WTC11 (cell line): Measurements from ENCODE around the gene SLC24A4. TPM values are rescaled to one million over a fixed set of nuclear protein-coding genes. Genes with fewer than 3 reads are reported as not detected.

ENCODE experiments used
- ATAC-seq: fragments of 200-7000 bp; cut with Tn5 transposase; 2 replicates; pipeline ENCODE4 v1.10.0; 2021; ENCODE audit warnings: mild to moderate bottlenecking, moderate library complexity
- CTCF ChIA-PET: fragments of 300-600 bp; sonication (Branson Sonifier 250); formaldehyde crosslinking; loops from one replicate; lab custom pipeline; 2021; ENCODE audit warnings: antibody characterized with exemption; lab: Charles Lee
- POLR2A ChIA-PET: fragments of 350-600 bp; sonication (Branson Sonifier 250); formaldehyde crosslinking; loops from one replicate; lab custom pipeline; 2021; ENCODE audit warnings: antibody characterized with exemption; lab: Charles Lee
- DNase-seq: peaks from one replicate; pipeline ENCODE4 v3.0.0; 2021; ENCODE audit warnings: low spot score
- H3K27ac Mint-ChIP-seq: 2 replicates; pipeline ENCODE4 v1.8.0; 2021; ENCODE audit warnings: mixed read lengths
- H3K27me3 Mint-ChIP-seq: 2 replicates; pipeline ENCODE4 v1.8.0; 2021; ENCODE audit warnings: low read depth, mild to moderate bottlenecking, moderate library complexity, mixed read lengths
- H3K36me3 Mint-ChIP-seq: 2 replicates; pipeline ENCODE4 v1.8.0; 2021; ENCODE audit warnings: mixed read lengths
- H3K4me1 Mint-ChIP-seq: 2 replicates; pipeline ENCODE4 v1.8.0; 2022; ENCODE audit warnings: mixed read lengths
- H3K4me3 Mint-ChIP-seq: 2 replicates; pipeline ENCODE4 v1.8.0; 2021; ENCODE audit warnings: mild to moderate bottlenecking, moderate library complexity, mixed read lengths
- H3K9me3 Mint-ChIP-seq: 2 replicates; pipeline ENCODE4 v1.8.0; 2021; ENCODE audit warnings: mixed read lengths
- ATF3 ChIP-seq: sonication (generic); formaldehyde crosslinking; conservative IDR thresholded peaks from 2 replicates; pipeline ENCODE4 v1.8.1; 2022; ENCODE audit warnings: mild to moderate bottlenecking, missing genetic modification reagents
- CBFB ChIP-seq: sonication (generic); formaldehyde crosslinking; IDR thresholded peaks from 2 replicates; pipeline ENCODE4 v1.8.1; 2022; ENCODE audit warnings: mild to moderate bottlenecking, low read depth, missing genetic modification reagents
- CREB1 ChIP-seq: sonication (generic); formaldehyde crosslinking; IDR thresholded peaks from 2 replicates; pipeline ENCODE4 v1.8.0; 2023; ENCODE audit warnings: mild to moderate bottlenecking, missing genetic modification reagents
- ERG ChIP-seq: fragments of 250-450 bp; sonication (Bioruptor Pico); IDR thresholded peaks from 2 replicates; pipeline ENCODE4 v1.8.0; 2021; ENCODE audit warnings: mild to moderate bottlenecking
- ETV6 ChIP-seq: sonication (generic); formaldehyde crosslinking; IDR thresholded peaks from 2 replicates; pipeline ENCODE4 v1.8.1; 2022; ENCODE audit warnings: mild to moderate bottlenecking, missing genetic modification reagents
- FOXP4 ChIP-seq: sonication (generic); formaldehyde crosslinking; IDR thresholded peaks from 2 replicates; pipeline ENCODE4 v1.8.0; 2022; ENCODE audit warnings: mild to moderate bottlenecking, missing genetic modification reagents
- GABPB1 ChIP-seq: sonication (generic); formaldehyde crosslinking; IDR thresholded peaks from 2 replicates; pipeline ENCODE4 v1.8.1; 2023; ENCODE audit warnings: mild to moderate bottlenecking, missing genetic modification reagents
- HMGXB4 ChIP-seq: sonication (generic); formaldehyde crosslinking; IDR thresholded peaks from 2 replicates; pipeline ENCODE4 v1.8.1; 2023; ENCODE audit warnings: mild to moderate bottlenecking, moderate library complexity, missing genetic modification reagents
- JAZF1 ChIP-seq: fragments of 250-450 bp; sonication (Bioruptor Pico); IDR thresholded peaks from 2 replicates; pipeline ENCODE4 v1.9.0; 2021; ENCODE audit warnings: moderate library complexity, mild to moderate bottlenecking, inconsistent platforms
- KAT7 ChIP-seq: sonication (generic); formaldehyde crosslinking; IDR thresholded peaks from 2 replicates; pipeline ENCODE4 v1.8.1; 2023; ENCODE audit warnings: missing genetic modification reagents, mild to moderate bottlenecking, borderline replicate concordance
- NR1H2 ChIP-seq: sonication (generic); formaldehyde crosslinking; IDR thresholded peaks from 2 replicates; pipeline ENCODE4 v1.9.0; 2021; ENCODE audit warnings: mild to moderate bottlenecking, moderate library complexity, missing genetic modification reagents
- PREB ChIP-seq: sonication (generic); formaldehyde crosslinking; IDR thresholded peaks from 2 replicates; pipeline ENCODE4 v1.8.1; 2022; ENCODE audit warnings: mild to moderate bottlenecking, missing genetic modification reagents, moderate library complexity, borderline replicate concordance
- STAT6 ChIP-seq: sonication (generic); formaldehyde crosslinking; conservative IDR thresholded peaks from 2 replicates; pipeline ENCODE4 v1.8.1; 2023; ENCODE audit warnings: mild to moderate bottlenecking, low read depth, missing genetic modification reagents, moderate library complexity
- ZMAT4 ChIP-seq: fragments of 250-450 bp; sonication (Bioruptor Pico); IDR thresholded peaks from 2 replicates; pipeline ENCODE4 v1.9.0; 2021; ENCODE audit warnings: mild to moderate bottlenecking
- ZNF138 ChIP-seq: sonication (generic); formaldehyde crosslinking; conservative IDR thresholded peaks from 2 replicates; pipeline ENCODE4 v1.8.1; 2022; ENCODE audit warnings: mild to moderate bottlenecking, moderate library complexity, missing genetic modification reagents
- ZNF219 ChIP-seq: sonication (generic); formaldehyde crosslinking; IDR thresholded peaks from 2 replicates; pipeline ENCODE4 v1.8.0; 2023; ENCODE audit warnings: missing genetic modification reagents, mild to moderate bottlenecking, borderline replicate concordance
- ZNF263 ChIP-seq: sonication (generic); formaldehyde crosslinking; IDR thresholded peaks from 2 replicates; pipeline ENCODE4 v1.8.1; 2022; ENCODE audit warnings: low read depth, mild to moderate bottlenecking, moderate library complexity, missing genetic modification reagents
- ZNF317 ChIP-seq: sonication (generic); formaldehyde crosslinking; IDR thresholded peaks from 2 replicates; pipeline ENCODE4 v1.8.1; 2023; ENCODE audit warnings: low read depth, mild to moderate bottlenecking, moderate library complexity, missing genetic modification reagents, borderline replicate concordance
- total RNA-seq: library from RNA; stranded (reverse); gene quantifications from 3 replicates; pipeline ENCODE4 v1.2.3, GENCODE V29; 2021

The SLC24A4 gene
- total RNA-seq, 1 experiment from 2014 or later: 0.90 TPM

- no peak overlapping the region for H3K27ac Mint-ChIP-seq
- DNase-seq (no peak), ATAC-seq (no peak)
- H3K9me3 Mint-ChIP-seq: peaks cover 17% of the 10 kb centered on the region
- H3K27me3 Mint-ChIP-seq: no peaks in the 10 kb centered on the region
- no peak overlapping the region for H3K4me3 Mint-ChIP-seq
- ChIA-PET POLR2A (interaction anchor here (0.5 kb wide), 1 partner anchor 246 kb away, joined by 3 read pairs; no protein-coding TSS in a partner anchor), CTCF (interaction anchor here (1.5 kb wide), 1 partner anchor 17 kb away, joined by 4 read pairs; no protein-coding TSS in a partner anchor)
- H3K4me1 Mint-ChIP-seq: peaks cover 38% of the 10 kb centered on the region
- TF ChIP-seq ATF3 (no peak), GABPB1 (CRISPR knock-in tag) (no peak), CREB1 (CRISPR knock-in tag) (no peak), NR1H2 (no peak), HMGXB4 (CRISPR knock-in tag) (no peak), ERG (CRISPR knock-in tag) (no peak)
- TF ChIP-seq, all 79 proteins: peak for 0
- peaks cover 8% of the 10 kb centered on the region for H3K36me3 Mint-ChIP-seq
These were observed 149.9 kb downstream of the SLC24A4 start for GRCh38 chr14:92472860-92473259.

GRCh38 chr14:92473261-92473968 lies 150.4 kb downstream of the SLC24A4 start:
- ChIA-PET CTCF (interaction anchor here (1.5 kb wide), 1 partner anchor 17 kb away, joined by 4 read pairs; no protein-coding TSS in a partner anchor), POLR2A (interaction anchor here (0.5 kb wide), 1 partner anchor 247 kb away, joined by 3 read pairs; no protein-coding TSS in a partner anchor)
- Mint-ChIP-seq H3K9me3 (peaks cover 18% of the 10 kb centered on the region), H3K36me3 (peaks cover 8% of the 10 kb centered on the region), H3K27ac (no peak overlapping the region), H3K4me3 (no peak overlapping the region), H3K27me3 (no peaks in the 10 kb centered on the region), H3K4me1 (peaks cover 38% of the 10 kb centered on the region)
- TF ChIP-seq ETV6 (CRISPR knock-in tag): no peak
- no peak for TF ChIP-seq ZNF263 (CRISPR knock-in tag)
- no peak for TF ChIP-seq KAT7
- DNase-seq: no peak
- no peak for ATAC-seq

- ChIA-PET CTCF (interaction anchor here (1.5 kb wide), 1 partner anchor 18 kb away, joined by 4 read pairs; no protein-coding TSS in a partner anchor), POLR2A (no interaction called here)
- peaks cover 38% of the 10 kb centered on the region for H3K4me1 Mint-ChIP-seq
- no peak overlapping the region for H3K4me3 Mint-ChIP-seq
- no peaks in the 10 kb centered on the region for H3K27me3 Mint-ChIP-seq
- ATAC-seq (no peak), DNase-seq (no peak)
- H3K27ac Mint-ChIP-seq: no peak overlapping the region
- H3K36me3 Mint-ChIP-seq: peaks cover 8% of the 10 kb centered on the region
- peaks cover 19% of the 10 kb centered on the region for H3K9me3 Mint-ChIP-seq
- TF ChIP-seq ZNF219 (CRISPR knock-in tag) (no peak), PREB (CRISPR knock-in tag) (no peak), ZNF138 (CRISPR knock-in tag) (no peak), JAZF1 (CRISPR knock-in tag) (no peak), STAT6 (CRISPR knock-in tag) (no peak), FOXP4 (CRISPR knock-in tag) (no peak), CBFB (CRISPR knock-in tag) (no peak), ZMAT4 (no peak), ERG (CRISPR knock-in tag) (no peak), GABPB1 (CRISPR knock-in tag) (no peak), ZNF317 (no peak)
These were observed 151.1 kb downstream of the SLC24A4 start for GRCh38 chr14:92473969-92474535.
